ENCODE results near the gene NELFA.

- TF ChIP-seq RAD21 (IDR thresholded peaks at IDR 0.05; ENCODE audit: low read depth) (no peak), EP300 (IDR thresholded peaks at IDR 0.05; ENCODE audit: borderline replicate concordance) (no peak), TAF1 (IDR thresholded peaks at IDR 0.05; ENCODE audit: low read depth) (no peak), CREB1 (IDR thresholded peaks at IDR 0.05; ENCODE audit: low read depth) (no peak)
These were observed 41.0 kb upstream of the NELFA start for GRCh38 chr4:2049811-2050210.
